Stimulated activated CD8-positive, alpha-beta memory T cell treated with anti-CD3 and anti-CD28 coated beads, Interleukin-4, amount 100 ng/mL, for 1 hour (primary cell): ENCODE results near the gene MIP.
"Not testable (repeated sequence)": the region's sequence is repeated elsewhere in the genome, so short reads cannot be mapped to it uniquely, and the experiment has no call there.

Source experiments
- DNase-seq, 2 donors: peaks; one replicate each; pipeline ENCODE4 v3.0.0-alpha.2; 2020; ENCODE audit warnings: low read depth in 2 of 2, low spot score in 1 of 2

MIP gene

DNA sequence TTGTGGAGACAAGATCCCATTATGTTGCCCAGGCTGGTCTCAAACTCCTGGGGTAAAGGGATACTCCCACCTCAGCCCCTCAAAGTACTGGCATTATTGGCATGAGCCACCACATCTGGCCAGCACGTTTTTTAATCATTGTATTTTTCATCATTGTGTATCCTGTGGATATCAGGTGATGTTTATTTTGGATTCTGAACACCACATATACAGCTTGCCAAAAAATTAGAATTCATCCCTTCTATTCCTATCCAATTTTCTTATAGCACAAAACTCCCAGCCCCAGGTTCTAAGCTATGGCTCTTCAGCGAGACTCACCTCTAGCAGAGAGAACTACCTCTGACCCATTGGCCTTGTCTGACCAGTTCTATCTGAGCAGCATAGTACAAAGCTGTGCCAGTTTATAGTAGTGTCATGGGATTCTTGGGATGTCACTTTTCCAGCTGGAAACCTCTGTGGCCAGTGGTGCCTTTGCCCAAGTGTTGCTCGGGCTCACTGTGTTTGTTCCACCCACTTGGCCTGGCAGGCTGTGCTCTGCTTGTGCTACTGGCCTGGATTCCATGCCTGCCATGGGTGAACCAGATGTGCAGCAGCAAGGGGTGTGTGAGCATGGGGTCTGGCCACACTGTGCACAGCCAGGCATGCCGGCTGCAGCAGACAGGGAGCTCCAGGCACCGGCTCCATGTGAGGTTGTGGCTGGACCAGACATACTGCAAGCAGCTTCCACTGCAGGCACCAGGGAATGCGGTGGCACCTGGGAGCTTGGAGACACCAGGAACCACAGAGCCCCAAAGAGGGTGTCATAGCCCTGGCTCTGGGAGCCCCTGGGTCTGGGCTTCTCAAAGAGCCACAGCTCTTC, 42.4 kb downstream of the MIP start:
- no peak for DNase-seq

DNA sequence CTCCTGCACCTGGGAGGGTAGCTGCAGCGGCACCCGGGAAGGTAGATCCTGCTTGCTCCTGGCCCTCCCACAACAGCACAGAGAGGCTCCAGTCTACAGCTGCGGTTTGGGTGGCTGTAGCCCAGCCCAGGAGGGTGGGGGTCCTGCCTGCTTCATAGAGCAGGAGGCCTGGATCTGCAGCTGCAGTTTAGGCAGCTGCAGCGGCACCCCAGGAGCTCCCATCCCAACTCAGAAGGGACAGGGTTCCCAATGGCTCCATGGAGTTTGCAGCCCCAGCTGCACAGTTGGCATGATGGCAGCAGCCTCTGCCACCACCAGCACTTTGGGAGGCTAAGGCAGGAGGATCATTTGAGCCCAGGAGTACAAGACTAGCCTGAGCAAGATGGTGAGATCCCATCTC, 43.7 kb downstream of the MIP start:
- no peak for DNase-seq

GRCh38 chr12:56408799-56409417, 45.5 kb downstream of the MIP start:
- DNase-seq: no peak

GRCh38 chr12:56404227-56404626, 50.2 kb downstream of the MIP start:
- DNase-seq: not testable (repeated sequence)

DNA sequence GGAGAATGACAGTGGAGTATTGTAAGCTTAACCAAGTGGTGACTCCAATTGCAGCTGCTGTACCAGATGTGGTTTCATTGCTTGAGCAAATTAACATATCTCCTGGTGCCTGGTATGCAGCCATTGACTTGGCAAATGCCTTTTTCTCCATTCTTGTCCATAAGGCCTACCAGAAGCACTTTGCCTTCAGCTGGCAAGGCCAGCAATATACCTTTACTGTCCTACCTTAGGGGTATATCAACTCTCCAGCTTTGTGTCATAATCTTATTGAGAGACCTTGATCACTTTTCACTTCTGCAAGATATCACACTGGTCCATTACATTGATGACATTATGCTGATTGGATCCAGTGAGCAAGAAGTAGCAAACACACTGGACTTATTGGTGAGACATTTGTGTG, 52.8 kb downstream of the MIP start:
- DNase-seq: not testable (repeated sequence)

- DNase-seq: not testable (repeated sequence)
Observed at GRCh38 chr12:56401125-56401524, 53.3 kb downstream of the MIP start.
